Measurements from ENCODE around the gene C1orf198.

The C1orf198 gene

GRCh38 chr1:230834292-230834691 is 34.0 kb downstream of the C1orf198 start:
- no peak for DNase-seq (ENCODE audit: low read depth, low spot score)

- no peak for DNase-seq (ENCODE audit: low read depth, low spot score)
Observed at GRCh38 chr1:230833511-230833910, 34.8 kb downstream of the C1orf198 start.

GRCh38 chr1:230832476-230832875 is 35.8 kb downstream of the C1orf198 start:
- no peak for DNase-seq (ENCODE audit: low read depth, low spot score)

- DNase-seq (ENCODE audit: low read depth, low spot score) = no peak
Observed at GRCh38 chr1:230831771-230832170, 36.5 kb downstream of the C1orf198 start.

GRCh38 chr1:230828421-230828820 is 39.9 kb downstream of the C1orf198 start:
- no peak for DNase-seq (ENCODE audit: low read depth, low spot score)

- no peak for DNase-seq (ENCODE audit: low read depth, low spot score)
Observed at GRCh38 chr1:230827801-230828200, 40.5 kb downstream of the C1orf198 start.

- DNase-seq (ENCODE audit: low read depth, low spot score) = no peak
Observed at GRCh38 chr1:230827081-230827681, 41.1 kb downstream of the C1orf198 start.

GRCh38 chr1:230826166-230826875 is 42.0 kb downstream of the C1orf198 start:
- DNase-seq (ENCODE audit: low read depth, low spot score) = no peak

GRCh38 chr1:230825761-230826160 is 42.6 kb downstream of the C1orf198 start:
- DNase-seq (ENCODE audit: low read depth, low spot score) = no peak

GRCh38 chr1:230824919-230825721 is 43.2 kb downstream of the C1orf198 start:
- DNase-seq (ENCODE audit: low read depth, low spot score) = no peak

GRCh38 chr1:230824551-230824918 is 43.8 kb downstream of the C1orf198 start:
- DNase-seq (ENCODE audit: low read depth, low spot score) = no peak

- DNase-seq (ENCODE audit: low read depth, low spot score) = no peak
Observed at GRCh38 chr1:230823931-230824381, 44.4 kb downstream of the C1orf198 start.

GRCh38 chr1:230823426-230823825 is 44.9 kb downstream of the C1orf198 start:
- DNase-seq (ENCODE audit: low read depth, low spot score) = no peak

GRCh38 chr1:230822092-230822581 is 46.2 kb downstream of the C1orf198 start:
- DNase-seq (ENCODE audit: low read depth, low spot score) = no peak

GRCh38 chr1:230821346-230821745 is 47.0 kb downstream of the C1orf198 start:
- DNase-seq (ENCODE audit: low read depth, low spot score) = no peak

GRCh38 chr1:230820568-230820967 is 47.8 kb downstream of the C1orf198 start:
- DNase-seq (ENCODE audit: low read depth, low spot score) = no peak

GRCh38 chr1:230819976-230820375 is 48.3 kb downstream of the C1orf198 start:
- no peak for DNase-seq (ENCODE audit: low read depth, low spot score)

GRCh38 chr1:230818901-230819300 is 49.4 kb downstream of the C1orf198 start:
- no peak for DNase-seq (ENCODE audit: low read depth, low spot score)

- DNase-seq (ENCODE audit: low read depth, low spot score) = no peak
Observed at GRCh38 chr1:230818367-230818766, 50.0 kb downstream of the C1orf198 start.

GRCh38 chr1:230816018-230816417 is 52.3 kb downstream of the C1orf198 start:
- DNase-seq (ENCODE audit: low read depth, low spot score) = no peak

GRCh38 chr1:230814949-230815692 is 53.2 kb downstream of the C1orf198 start:
- no peak for DNase-seq (ENCODE audit: low read depth, low spot score)

- no peak for DNase-seq (ENCODE audit: low read depth, low spot score)
Observed at GRCh38 chr1:230812568-230812967, 55.8 kb downstream of the C1orf198 start.

All from ELF-1 (cell line).